Esophagus (tissue), 2 donors: ENCODE results near the gene UBL3. TPM values are rescaled to one million over a fixed set of nuclear protein-coding genes. Genes with fewer than 3 reads are reported as not detected.

Experiments used
- H3K27ac ChIP-seq, 2 donors: one replicate each; pipeline ENCODE4 v1.5.1; 2013; ENCODE audit warnings: low read depth in 2 of 2, mild to moderate bottlenecking in 2 of 2, inconsistent platforms in 1 of 2, low read length in 1 of 2, moderate library complexity in 1 of 2
- H3K27me3 ChIP-seq, 2 donors: one replicate each; pipeline ENCODE4 v1.6.1; 2013; ENCODE audit warnings: low read length in 2 of 2, control low read depth in 1 of 2, mild to moderate bottlenecking in 1 of 2; ENCODE audit not compliant: insufficient read depth in 2 of 2, control insufficient read depth in 1 of 2
- H3K36me3 ChIP-seq, 2 donors: one replicate each; pipeline ENCODE4 v1.6.1; 2013; ENCODE audit warnings: low read length in 1 of 2; ENCODE audit not compliant: control insufficient read depth in 2 of 2, insufficient read depth in 2 of 2
- H3K4me1 ChIP-seq, 2 donors: one replicate each; pipeline ENCODE4 v1.6.1; 2013; ENCODE audit warnings: low read length in 1 of 2; ENCODE audit not compliant: control insufficient read depth in 2 of 2, insufficient read depth in 2 of 2
- H3K4me3 ChIP-seq, 2 donors: one replicate each; pipeline ENCODE4 v1.5.1; 2013; ENCODE audit warnings: low read length in 2 of 2, mild to moderate bottlenecking in 2 of 2, low read depth in 1 of 2, moderate library complexity in 1 of 2
- H3K9me3 ChIP-seq, 2 donors: one replicate each; pipeline ENCODE4 v1.6.1; 2013; ENCODE audit warnings: mild to moderate bottlenecking in 2 of 2, low read depth in 1 of 2, low read length in 1 of 2, moderate library complexity in 1 of 2; ENCODE audit not compliant: control insufficient read depth in 2 of 2, insufficient read depth in 1 of 2
- WGBS, 2 donors: extraction: QIAGEN DNeasy Blood & Tissue Kit; methylation state at CpG; one replicate each; pipeline ENCODE4 v1.1.7; 2013; 5-methylcytosine and 5-hydroxymethylcytosine counted together
- polyA plus RNA-seq, 2 donors: library from polyadenylated mRNA; stranded (reverse); fragments of 200-250 nt; gene quantifications; one replicate each; pipeline ENCODE4 v1.2.3, GENCODE V29; 2013
- donor health status: healthy with polysubstance abuse.
- donor health status: Bipolar disorder and iron deficiency.

The UBL3 gene
- polyA plus RNA-seq, 2 donors = 30.7 to 41.5 TPM

DNA sequence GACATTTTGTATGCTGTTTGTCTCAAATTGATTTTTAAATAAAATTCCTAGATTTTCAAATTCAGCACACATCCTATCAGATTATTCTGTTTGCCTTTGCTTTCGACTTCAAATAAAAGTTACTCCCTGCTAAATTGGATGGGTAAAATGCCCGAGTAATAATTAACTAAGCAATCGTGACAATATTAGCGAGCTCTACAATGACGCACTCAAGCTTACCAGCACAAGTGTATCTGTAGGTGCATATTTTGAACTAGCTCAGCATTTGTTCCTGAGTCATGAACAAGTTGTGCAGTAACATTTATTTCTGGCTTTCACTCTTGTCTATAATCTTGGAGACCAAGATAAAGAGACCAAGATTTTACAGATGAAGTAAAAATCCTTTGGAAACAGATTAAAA lies 113.4 kb downstream of the UBL3 start:
- WGBS, 2 donors = 64 to 94% methylated on average over 5 of the region's 5 CpGs
- H3K4me3 ChIP-seq = no peak overlapping the region

DNA sequence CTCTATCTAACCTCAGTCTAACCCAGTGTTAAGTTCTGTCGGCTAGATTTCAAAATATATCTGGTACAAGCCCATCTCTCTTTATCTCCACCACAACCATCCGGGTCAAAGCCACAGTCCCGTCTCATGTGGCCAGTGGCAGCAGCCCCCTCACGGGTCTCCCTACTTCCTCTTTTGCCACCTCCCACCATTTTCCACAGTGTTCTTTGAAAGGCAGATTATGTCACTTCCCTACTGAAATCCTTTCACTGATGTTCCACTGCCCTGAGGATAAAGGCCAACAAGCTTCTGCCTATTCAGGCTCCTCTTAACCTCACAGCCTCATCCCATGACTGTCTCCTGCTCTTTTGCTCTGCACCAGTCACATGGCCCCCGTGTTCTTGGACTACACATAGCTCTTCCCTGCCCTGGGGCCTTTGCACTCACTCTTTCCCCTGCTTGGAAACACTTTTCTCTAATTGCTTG lies 117.2 kb downstream of the UBL3 start:
- no peaks in the 10 kb centered on the region for H3K4me1 ChIP-seq
- H3K27me3 ChIP-seq = no peaks in the 10 kb centered on the region
- H3K36me3 ChIP-seq = no peaks in the 10 kb centered on the region
- H3K4me3 ChIP-seq = no peak overlapping the region
- no peak overlapping the region for H3K27ac ChIP-seq
- 61 to 68% methylated on average over 5 of the region's 5 CpGs for WGBS, 2 donors
- H3K9me3 ChIP-seq = no peaks in the 10 kb centered on the region

More for the DNA sequence above, 113.4 kb downstream of the UBL3 start:
- no peaks in the 10 kb centered on the region for H3K27me3 ChIP-seq
- no peaks in the 10 kb centered on the region for H3K9me3 ChIP-seq
- no peaks in the 10 kb centered on the region for H3K4me1 ChIP-seq
- no peaks in the 10 kb centered on the region for H3K36me3 ChIP-seq
- H3K27ac ChIP-seq = no peak overlapping the region

DNA sequence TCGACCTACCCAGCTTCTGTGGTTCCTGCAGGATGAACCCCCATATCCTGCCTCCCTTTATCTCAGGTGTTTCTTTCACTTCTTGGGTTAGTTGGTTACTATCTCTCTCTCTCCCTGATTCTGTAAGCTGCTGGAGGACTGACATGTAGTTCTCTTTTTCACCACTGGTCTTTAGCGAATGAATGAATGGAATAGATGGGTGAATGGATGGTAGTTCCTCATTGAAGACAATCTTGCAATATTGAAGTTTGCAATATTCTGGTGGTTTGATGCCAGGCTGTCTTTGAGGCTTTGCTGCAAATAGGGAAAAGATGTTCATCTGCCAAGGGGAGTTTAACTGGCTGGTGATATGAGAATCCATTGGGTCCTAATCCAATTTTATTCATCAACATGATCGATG lies 120.2 kb downstream of the UBL3 start:
- 60 to 67% methylated on average over 3 of the region's 3 CpGs for WGBS, 2 donors
- Histone ChIP-seq H3K27me3 (no peaks in the 10 kb centered on the region), H3K27ac (no peak overlapping the region), H3K4me1 (no peaks in the 10 kb centered on the region), H3K9me3 (no peaks in the 10 kb centered on the region), H3K4me3 (no peak overlapping the region), H3K36me3 (no peaks in the 10 kb centered on the region)

DNA sequence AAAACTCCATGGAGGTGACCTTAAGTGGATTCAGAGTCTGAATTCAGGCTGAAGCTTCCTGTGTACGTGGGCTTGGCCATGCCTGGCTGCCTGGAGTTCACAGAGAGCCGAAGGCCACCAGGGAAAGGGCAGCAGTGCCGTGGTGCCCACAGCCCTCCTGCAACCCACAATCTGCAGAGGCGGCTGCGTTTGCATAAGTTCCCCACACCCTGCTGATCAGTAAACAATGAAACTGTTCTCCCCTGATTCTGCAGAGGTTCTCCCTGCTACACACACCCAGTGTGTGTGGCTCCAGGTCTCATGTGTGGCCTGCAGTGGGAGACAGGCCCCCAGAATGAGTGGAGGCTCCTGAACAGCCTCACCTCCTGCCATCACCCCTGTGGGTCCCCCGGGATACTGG lies 128.0 kb downstream of the UBL3 start:
- Histone ChIP-seq H3K27me3 (no peaks in the 10 kb centered on the region), H3K9me3 (no peaks in the 10 kb centered on the region), H3K27ac (no peak overlapping the region), H3K4me1 (no peaks in the 10 kb centered on the region), H3K4me3 (no peak overlapping the region), H3K36me3 (no peaks in the 10 kb centered on the region)
- 81 to 84% methylated on average over 6 of the region's 6 CpGs for WGBS, 2 donors

DNA sequence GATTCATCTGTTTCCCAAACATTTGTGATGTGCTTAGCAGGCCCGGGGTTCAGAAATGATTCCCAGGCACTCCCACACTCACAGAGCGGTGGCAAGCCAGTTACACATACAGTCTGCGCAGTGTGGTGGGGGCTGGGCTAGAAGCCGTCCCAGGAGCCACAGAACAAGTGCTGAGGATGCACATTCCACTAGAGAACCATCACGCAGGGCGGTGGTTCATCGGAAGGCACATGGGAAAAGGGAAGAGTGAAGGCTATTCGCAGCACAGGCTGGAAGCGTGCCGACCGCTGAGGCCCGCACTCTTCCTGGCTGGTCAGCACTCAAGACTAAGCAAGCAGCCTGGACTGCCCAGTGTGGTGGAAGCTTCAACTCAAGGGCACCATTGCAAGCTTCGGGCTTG lies 128.7 kb downstream of the UBL3 start:
- H3K4me3 ChIP-seq = no peak overlapping the region
- 91 to 95% methylated on average over 13 of the region's 13 CpGs for WGBS, 2 donors
- H3K9me3 ChIP-seq = no peaks in the 10 kb centered on the region
- no peaks in the 10 kb centered on the region for H3K27me3 ChIP-seq
- H3K4me1 ChIP-seq = no peaks in the 10 kb centered on the region
- H3K36me3 ChIP-seq = no peaks in the 10 kb centered on the region
- H3K27ac ChIP-seq = no peak overlapping the region

DNA sequence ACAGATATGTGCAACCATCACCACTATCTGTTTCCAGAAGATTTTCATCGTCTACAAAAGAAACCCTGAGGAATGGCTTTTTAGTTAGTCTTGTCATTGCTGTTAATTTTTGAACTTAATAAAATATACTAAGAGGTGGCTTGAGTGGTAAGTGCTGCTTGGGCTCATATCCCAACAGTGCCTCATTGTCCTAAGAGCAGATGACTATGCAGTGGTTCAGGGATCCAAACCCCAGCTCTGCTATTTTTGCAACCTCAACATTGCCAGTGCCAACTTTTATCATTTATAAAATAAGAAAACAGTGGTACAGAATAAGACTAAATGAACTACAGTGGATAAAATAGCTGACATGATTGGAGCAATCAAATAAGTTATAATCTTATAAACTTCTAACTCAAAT lies 131.7 kb downstream of the UBL3 start:
- WGBS, 2 donors = 84 to 95% methylated on average over 1 of the region's 1 CpG
- Histone ChIP-seq H3K27ac (no peak overlapping the region), H3K4me3 (no peak overlapping the region), H3K9me3 (peaks cover 0 to 5% of the 10 kb centered on the region in 2 donors), H3K4me1 (no peaks in the 10 kb centered on the region), H3K36me3 (no peaks in the 10 kb centered on the region), H3K27me3 (no peaks in the 10 kb centered on the region)

DNA sequence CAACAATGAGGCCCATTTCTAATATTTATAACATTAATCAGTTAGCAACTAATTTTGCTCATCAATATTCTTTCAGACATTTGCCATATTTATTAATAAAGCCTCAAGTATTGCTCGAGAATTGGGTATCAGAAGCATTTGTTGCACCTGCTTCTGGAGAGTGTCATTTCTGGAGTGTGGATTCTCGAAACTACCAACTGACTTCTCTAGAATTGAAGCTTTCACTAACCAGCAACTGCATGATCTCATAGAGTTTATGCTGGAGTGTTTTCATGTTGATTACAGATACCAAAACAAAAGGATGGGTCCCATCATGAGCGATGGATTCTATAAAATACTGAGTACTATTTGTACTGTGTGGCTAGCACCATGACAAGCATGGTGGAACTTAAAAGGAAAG lies 133.9 kb downstream of the UBL3 start:
- Histone ChIP-seq H3K36me3 (no peaks in the 10 kb centered on the region), H3K4me3 (no peak overlapping the region), H3K9me3 (peaks cover 0 to 5% of the 10 kb centered on the region in 2 donors), H3K27me3 (no peaks in the 10 kb centered on the region), H3K27ac (no peak overlapping the region), H3K4me1 (no peaks in the 10 kb centered on the region)
- 81 to 90% methylated on average over 3 of the region's 3 CpGs for WGBS, 2 donors
